HG03565 (cell line): ENCODE data around the gene ST13.
"Not testable (repeated sequence)": the region's sequence is repeated elsewhere in the genome, so short reads cannot be mapped to it uniquely, and the experiment has no call there.

Experiments used
- ATAC-seq: cut with Tn5 transposase; IDR thresholded peaks from one replicate; pipeline ENCODE4 v1.9.1; 2021; ENCODE audit warnings: mild to moderate bottlenecking, moderate library complexity; ENCODE audit not compliant: unreplicated experiment

The ST13 gene

GRCh38 chr22:40844951-40845350, 11.5 kb downstream of the ST13 start:
- no peak for ATAC-seq

GRCh38 chr22:40838486-40838885, 18.0 kb downstream of the ST13 start:
- ATAC-seq = no peak

GRCh38 chr22:40834619-40835018, 21.8 kb downstream of the ST13 start:
- no peak for ATAC-seq

- no peak for ATAC-seq
Observed at GRCh38 chr22:40829131-40829530, 27.3 kb downstream of the ST13 start.

- no peak for ATAC-seq
Observed at GRCh38 chr22:40826984-40827741, 29.3 kb downstream of the ST13 start.

- ATAC-seq = not testable (repeated sequence)
Observed at GRCh38 chr22:40826292-40826691, 30.1 kb downstream of the ST13 start.

- ATAC-seq = no peak
Observed at GRCh38 chr22:40823426-40823825, 33.0 kb downstream of the ST13 start.

GRCh38 chr22:40819599-40820140, 36.8 kb downstream of the ST13 start:
- ATAC-seq = no peak

GRCh38 chr22:40818747-40819598, 37.5 kb downstream of the ST13 start, which contains the start of gene SLC25A17:
SLC25A17 (minus strand) TSS chr22:40819346; CDS start chr22:40819248, 98 bp downstream.
- peak; percentile 62 for ATAC-seq

GRCh38 chr22:40818192-40818746, 38.2 kb downstream of the ST13 start:
- no peak for ATAC-seq

GRCh38 chr22:40817737-40818136, 38.7 kb downstream of the ST13 start:
- ATAC-seq = no peak

- no peak for ATAC-seq
Observed at GRCh38 chr22:40813912-40814315, 42.5 kb downstream of the ST13 start.

- no peak for ATAC-seq
Observed at GRCh38 chr22:40808018-40808841, 48.2 kb downstream of the ST13 start.

GRCh38 chr22:40806711-40807110, 49.7 kb downstream of the ST13 start:
- no peak for ATAC-seq

- no peak for ATAC-seq
Observed at GRCh38 chr22:40805699-40806203, 50.7 kb downstream of the ST13 start.

- no peak for ATAC-seq
Observed at GRCh38 chr22:40805239-40805638, 51.2 kb downstream of the ST13 start.

GRCh38 chr22:40803321-40803720, 53.1 kb downstream of the ST13 start:
- no peak for ATAC-seq

GRCh38 chr22:40799008-40799407, 57.4 kb downstream of the ST13 start:
- ATAC-seq = no peak

- ATAC-seq = no peak
Observed at GRCh38 chr22:40797427-40797826, 59.0 kb downstream of the ST13 start.

GRCh38 chr22:40792451-40792850, 64.0 kb downstream of the ST13 start:
- ATAC-seq = no peak
